GM21825 (cell line): Measurements from ENCODE around the gene ENGASE.

Experiments used
- ATAC-seq: cut with Tn5 transposase; IDR thresholded peaks from one replicate; pipeline ENCODE4 v1.9.1; 2021; ENCODE audit warnings: mild to moderate bottlenecking, moderate library complexity; ENCODE audit not compliant: unreplicated experiment

Gene ENGASE

DNA sequence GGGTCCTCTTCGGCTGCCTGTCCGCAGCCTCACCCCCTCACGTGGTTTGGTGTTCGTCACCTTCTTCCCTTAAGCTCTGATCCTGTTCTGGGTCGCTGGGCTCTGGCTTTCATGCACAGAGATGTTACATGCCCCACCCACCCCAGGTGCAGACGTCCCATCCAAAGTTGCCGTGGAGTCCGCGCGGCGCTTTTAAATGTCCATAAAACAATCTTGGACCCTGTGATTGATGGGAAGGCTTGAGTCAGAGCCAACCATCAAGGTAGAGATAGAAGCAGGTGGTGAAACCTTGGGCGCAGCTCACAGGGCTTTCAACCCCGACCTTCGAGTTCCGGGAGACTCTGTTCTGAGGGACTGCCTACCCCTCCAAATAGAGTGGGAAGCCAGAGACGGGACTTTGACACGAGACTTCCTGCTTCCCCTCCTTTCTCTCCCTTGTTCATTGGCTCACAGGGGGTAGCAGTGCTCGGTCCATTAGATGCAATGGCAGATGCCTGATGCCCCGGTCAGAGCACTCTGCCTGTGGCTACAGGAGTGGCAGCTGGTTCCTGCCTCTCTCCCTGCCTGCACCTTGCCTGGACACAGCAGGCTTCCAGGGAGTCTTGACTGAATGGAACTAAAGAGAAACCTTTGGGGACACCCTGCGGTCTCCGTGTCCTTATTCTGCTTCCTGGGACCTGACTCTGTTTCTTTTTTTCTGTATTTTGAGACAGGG is 4.0 kb downstream of the ENGASE start:
- no peak for ATAC-seq

DNA sequence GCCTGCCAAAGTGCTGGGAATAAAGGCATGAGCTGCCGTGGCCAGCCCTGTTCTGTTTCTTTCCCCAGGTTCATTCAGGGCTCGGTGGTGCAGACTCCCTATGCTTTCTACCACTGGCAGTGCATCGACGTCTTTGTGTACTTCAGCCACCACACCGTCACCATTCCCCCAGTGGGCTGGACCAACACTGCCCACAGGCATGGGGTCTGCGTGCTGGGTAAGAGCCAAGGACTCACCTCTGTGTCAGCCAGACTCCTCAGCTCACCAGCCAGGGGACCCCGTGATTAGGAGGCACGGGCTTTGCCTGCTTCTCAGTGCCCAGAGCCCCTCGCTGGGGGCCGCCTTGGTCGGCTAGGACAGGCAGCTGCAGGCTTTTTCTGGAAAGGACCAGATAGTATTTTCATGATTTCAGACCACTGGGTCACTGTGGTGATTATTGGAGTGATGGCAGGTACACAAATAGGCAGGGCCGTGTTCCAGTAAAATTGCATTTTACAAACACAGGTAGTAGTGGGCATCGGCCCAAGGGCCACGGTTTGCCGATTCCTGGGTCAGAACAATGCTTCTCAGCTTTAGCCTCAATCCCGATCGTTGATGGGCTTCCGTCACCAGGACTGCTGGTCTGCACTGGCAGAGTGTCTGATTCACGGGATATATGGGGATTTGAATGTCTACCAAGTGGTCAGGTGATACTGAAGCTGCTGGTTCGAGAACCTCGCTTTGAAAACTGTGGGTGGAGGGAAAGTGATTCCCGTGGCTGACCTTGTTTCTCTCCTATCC is 5.0 kb downstream of the ENGASE start:
- ATAC-seq, result no peak

DNA sequence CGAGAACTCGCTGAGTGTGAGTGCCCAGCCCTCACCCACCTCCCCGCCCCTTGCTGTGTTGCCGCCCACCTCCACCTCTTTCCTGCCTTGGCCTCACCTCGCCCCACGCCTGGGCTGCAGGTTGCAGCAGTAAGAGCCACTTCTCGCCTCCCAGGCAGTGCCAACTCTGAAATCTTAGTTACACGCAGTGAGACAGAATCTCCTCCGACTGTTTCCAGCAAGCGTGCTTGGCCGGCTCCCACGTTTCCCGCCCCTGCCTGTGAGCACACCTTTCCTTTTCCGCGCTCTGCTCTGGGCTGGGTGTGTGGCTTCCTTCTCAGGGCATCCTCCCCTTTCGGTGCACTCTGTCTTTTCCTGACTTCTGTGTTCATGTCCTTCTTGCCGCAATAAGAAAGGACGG is 5.7 kb downstream of the ENGASE start:
- no peak for ATAC-seq

DNA sequence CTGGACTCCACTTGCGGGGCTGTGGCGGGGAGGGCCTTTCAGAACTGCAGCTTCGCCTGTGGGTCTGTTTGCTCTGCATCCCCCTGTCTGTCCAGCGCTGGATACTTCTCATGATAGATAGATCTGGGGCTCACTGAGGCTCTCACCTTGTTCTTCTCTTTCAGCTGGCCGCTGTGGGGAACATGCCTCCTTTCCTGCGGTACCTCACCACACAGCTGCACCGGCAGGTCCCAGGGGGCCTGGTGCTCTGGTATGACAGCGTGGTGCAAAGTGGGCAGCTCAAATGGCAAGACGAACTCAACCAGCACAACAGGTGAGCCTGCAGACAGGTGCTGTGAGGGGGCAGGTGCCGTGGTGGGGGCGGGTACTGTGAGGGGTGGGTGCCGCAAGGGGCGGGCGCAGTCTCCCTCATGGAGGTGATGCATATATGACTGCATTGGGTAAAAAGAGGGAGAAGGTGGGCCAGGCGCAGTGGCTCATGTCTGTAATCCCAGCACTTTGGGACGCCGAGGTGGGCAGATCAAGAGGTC is 6.2 kb downstream of the ENGASE start:
- no peak for ATAC-seq

DNA sequence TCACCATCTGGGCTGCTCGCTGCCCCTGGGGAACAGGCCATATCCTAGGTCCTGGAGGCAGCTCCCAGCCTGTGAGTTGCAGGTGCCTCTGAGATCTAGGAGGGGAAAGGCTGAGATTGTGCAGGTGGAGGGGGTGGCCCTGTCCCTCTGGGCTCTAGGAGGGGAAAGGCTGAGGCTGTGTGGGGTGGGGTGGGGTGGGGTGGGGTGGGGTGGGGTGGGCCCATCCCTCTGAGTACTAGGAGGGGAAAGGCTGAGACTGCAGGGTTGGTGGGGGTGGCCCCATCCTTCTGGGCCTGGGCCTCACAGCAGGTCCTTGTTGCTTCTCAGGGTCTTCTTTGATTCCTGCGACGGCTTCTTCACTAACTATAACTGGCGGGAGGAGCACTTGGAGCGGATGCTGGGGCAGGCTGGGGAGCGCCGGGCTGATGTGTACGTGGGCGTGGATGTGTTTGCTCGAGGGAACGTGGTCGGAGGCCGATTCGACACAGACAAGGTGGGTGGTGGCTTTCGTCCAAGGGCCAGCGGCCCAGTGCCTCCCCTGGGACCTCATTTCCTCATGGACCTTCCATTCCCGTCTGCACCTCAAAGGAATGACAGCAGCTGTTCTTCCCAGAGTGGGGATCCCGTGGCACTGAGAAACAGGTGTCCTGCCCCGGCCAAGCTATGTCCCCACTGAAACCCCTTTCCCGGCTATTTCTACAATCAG is 7.1 kb downstream of the ENGASE start:
- no peak for ATAC-seq

DNA sequence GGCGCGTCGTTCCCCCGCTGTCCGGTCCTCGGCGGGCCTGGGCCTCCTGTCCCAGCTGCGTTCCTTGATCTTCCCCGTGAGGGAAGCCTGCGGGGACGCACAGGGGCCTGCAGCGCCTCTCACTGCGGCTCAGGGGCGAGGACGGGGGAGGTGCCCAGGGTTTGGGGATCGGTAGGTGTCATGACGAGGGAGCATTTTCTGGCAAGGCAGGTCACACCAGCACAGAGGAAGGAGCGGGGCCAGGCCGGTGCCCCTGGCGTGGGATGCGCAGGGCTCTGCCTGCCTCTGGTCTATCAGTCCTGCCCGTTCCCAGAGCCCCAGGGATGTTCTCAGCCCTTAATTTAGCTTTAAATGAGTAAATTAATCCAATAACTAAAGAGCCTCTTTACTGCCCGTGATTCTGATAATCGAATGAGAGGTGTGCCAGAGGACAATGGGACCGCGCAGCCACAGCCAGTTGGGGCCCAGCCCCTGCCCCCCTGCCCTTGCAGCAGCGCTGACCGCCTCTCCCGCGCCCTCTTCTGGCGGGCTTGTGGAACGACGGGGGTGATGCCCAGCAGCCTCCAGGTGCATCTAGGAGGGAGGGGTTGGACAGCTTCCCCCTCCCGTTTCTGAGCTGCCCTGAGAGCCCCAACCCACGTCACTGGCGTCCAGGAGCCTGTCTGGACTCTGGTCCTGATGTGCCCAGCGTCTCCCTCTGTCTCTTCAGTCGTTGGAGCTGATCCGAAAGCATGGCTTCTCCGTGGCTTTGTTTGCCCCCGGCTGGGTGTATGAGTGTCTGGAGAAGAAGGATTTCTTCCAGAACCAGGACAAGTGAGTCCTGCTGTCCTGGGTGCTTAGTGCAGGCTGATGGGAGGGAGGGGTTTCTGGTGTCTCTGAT is 7.9 kb downstream of the ENGASE start:
- ATAC-seq, result no peak

DNA sequence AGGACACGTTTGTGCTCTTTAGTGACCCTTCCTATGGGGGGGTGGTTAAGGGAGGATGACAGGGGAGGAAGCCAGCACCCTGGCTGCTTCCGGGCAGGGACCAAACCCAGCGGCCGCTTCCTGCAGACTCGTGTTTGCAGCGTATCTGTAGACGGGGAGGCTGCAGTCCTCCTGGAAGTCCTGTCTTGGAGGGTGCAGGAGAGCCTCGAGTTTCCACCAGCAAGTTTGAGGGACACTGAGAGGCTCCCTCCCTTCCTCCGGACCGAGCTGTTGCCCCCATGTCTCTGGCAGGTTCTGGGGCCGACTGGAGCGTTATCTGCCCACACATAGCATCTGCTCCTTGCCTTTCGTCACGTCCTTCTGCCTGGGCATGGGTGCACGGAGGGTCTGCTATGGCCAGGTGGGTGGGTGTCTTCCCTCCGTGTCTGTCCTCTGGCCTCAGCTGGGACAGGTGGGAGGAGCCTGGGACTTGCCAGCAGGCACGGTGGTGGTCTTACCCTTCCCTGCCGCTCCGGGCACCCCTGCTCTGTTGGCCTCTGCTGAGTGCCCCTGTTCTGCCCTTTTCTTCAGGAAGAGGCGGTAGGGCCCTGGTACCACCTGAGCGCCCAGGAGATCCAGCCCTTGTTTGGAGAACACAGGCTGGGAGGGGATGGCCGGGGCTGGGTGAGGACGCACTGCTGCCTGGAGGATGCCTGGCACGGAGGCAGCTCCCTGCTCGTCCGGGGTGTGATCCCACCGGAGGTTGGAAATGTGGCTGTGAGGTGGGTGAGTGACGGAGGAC is 8.8 kb downstream of the ENGASE start:
- ATAC-seq, result no peak

DNA sequence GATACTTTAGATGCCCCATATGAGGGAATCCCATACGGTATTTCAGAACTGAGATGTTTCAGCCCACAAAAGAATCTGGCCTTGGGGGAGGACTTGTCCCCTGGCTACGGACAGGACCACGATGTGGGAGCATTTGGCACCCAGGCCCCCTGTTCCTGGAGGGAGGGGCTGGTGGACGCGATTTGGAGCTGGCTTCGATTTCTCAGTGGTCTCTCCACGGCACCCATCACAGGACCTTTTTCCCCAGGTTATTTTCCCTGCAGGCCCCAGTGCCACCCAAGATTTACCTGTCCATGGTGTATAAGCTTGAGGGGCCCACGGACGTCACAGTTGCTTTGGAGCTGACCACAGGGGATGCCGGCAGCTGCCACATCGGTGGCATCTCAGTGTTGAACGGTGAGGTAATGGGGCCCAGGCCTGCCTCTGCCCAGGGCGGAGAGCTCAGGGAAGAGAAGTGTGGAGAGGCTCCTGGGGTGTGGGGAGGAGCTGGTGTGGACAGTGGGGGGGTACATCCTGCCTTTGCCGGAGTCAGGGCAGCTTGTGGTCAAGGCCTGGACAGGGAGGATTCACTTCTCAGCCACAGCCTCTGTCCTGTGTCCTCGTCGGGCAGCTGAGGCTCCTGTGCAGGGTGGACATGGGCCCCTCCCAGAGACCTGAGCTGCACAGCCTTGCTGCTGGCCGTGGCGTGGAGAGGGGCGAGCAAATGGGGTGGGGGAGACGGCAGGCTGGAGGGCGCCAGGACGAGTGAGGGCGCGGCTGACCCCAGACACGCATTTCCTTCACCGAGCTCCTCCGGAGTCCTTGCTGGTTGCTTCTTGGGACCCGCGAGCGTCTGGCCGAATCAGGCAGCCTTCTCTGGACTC is 9.9 kb downstream of the ENGASE start:
- no peak for ATAC-seq

DNA sequence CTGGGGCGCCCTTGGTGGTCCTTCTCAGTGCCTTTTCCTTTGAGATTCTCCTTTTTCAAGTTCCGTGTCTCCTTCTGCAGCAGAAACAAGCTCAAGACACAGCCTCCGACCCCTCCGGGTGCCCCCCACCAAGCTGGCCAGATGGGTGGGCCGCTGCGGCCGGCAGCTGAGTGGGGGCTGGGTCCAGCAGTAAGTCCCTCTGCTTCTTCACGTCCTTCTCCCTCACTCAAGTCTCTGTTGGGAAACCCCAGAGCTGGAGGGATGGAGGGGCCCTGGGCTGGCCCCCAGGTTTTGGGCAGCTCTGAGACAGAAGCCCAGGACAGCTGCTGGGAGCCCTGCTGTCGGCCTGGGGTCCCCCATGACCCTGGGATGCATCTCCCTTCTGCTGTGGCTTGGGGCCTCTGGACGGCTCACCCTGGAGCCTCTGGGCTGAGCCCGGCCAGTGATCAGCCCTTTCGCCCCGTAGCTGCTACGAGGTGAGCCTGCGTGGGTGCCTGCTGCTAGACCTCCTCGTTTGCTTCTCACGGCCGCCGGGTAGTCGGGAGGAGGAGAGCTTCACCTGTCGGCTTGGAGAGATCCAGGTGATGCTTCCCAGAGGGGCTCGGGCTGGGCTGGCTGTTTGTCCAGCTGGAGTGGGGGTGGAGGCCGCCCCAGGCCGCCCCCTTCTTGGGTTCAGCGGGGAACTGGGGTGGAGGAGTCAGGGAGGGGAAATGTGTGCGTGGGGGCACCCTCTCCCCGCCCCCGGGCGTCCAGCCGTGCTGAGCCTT is 10.7 kb downstream of the ENGASE start:
- ATAC-seq, result no peak

DNA sequence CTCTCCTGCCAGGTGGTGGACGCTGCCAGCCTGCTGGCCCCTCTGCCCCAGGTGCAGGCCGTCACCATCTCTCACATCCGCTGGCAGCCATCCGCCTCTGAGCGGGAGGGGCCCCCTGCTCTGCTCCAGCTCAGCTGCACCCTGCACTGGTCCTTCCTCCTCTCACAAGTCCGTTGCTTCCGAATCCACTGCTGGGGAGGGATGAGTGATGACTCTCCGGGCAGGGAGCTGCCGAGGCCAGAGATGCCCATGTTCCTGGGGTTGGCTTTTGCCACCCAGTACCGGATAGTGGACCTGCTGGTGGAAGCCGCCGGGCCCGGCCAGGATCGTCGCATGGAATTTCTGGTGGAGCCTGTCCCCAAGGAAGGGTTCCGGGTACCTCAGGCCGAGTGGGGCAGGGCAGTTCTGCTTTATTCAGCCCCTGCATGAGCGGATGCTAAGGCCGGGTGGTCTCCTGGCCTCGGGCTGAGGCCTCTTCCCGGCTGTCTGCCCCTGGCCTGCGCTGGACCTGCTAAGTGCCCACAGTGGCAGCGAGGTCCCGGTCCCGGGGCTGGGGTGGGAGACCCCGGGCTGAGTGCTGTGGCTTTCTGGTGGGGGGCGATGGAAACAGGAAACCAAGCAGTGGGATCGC is 11.4 kb downstream of the ENGASE start:
- ATAC-seq, result no peak

DNA sequence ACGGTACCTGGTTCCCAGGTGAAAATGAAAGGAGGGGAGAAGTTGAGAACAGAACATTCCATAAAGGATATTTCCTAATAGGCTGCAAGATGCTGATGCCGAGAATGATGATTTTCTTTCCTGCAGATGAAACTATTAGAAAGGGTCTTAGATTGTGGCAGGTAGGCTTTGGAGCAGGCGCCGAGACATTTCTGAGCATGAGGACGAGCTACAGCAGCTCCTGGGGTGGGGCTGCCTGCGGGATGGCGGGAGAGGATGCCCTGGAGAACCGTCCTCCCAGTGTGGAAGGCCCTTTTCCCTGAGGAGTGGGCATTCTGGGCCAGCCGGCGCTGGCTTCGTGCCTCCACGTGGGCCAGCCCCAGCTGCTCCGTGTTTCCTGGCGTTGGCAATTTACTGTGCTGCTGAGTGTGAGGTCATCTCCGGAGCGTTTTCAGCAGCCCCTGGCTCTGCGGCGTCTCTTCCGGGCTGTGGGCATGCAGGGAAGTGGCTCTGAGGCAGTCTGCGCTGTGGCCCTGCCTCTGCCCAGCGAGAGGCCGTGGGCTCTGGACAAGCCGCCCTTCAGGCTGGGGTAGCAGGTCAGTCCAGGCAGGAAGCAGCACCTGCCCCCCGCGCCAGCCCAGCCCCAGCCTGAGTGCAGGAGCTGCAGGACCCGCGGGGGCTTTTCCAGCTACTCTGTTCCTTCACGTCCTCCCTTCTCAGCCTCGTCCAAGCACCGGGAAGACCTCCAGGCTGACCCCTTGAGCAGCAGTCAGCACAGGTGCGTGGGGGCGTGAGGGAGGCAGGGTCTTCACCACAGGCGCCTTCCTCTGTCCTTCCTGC is 12.2 kb downstream of the ENGASE start:
- ATAC-seq, result no peak

DNA sequence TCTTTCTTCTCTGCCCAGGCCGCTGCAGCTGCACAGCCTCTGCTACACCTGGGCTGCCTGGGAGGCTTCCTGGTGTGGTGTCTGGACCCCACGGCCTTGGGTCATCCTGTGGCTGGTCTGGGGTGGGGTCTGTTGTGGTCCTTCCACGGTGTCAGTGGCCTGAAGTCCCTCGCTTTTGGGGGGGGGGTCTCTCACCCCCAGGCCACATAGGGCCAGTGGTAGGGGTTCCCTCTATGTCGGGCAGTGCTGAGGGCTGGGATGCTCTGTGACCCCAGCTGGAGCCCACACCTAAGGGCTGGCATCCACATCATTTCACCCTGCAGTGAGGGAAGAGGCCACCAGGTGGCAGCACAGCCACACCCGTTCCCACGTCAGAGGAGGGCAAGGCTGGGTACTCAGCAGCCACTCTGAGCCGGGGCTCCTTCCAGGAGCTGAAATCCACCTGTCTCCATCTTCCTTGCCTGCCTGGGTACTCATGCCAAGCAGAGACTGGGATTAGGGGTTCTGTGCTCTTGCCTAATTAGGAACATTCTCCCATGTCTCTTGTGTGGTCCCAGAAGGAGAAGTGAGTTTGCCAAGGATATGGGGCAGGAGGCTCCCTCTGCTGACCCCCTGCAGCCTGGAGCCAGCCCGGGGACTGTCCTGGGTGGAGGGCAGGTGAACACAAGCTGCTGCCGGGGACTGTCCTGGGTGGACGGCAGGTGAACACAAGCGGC is 13.0 kb downstream of the ENGASE start:
- ATAC-seq, result no peak

DNA sequence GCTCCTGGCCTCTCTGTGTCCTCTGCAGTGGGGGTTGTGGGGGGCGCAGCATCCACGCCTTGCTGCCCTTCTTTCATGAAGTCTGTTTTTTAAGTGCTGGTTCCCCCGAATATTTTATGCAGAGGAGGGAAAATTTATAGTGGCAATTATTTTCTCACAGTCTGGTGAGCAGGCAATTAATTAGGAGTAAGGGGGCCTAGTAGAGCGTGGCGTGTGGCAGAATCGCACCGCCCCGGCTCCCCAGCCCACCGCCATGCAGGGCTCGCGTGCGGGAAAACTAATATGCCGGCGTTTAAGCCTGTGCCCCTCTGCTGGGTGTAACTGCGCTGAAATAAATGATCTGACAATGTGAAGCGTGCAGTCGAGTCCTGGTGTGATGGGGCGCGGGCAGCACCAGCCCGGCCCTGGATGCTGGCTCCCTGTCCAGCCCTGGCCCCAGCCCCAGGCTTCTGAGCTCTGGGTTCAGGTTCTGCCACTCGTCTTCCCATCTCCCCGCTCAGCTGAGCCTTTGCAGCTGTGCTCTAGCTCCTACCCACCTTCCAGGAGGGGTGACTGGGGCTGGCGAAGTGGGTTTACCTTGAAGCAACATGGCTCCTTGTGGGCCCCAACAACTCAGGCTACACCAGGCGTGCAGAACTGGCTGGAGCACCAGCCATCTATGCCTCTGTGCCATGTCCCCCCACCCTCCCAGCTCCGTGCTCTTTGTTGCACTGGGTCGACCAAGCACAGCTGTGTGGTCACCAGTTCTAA is 13.8 kb downstream of the ENGASE start:
- no peak for ATAC-seq

DNA sequence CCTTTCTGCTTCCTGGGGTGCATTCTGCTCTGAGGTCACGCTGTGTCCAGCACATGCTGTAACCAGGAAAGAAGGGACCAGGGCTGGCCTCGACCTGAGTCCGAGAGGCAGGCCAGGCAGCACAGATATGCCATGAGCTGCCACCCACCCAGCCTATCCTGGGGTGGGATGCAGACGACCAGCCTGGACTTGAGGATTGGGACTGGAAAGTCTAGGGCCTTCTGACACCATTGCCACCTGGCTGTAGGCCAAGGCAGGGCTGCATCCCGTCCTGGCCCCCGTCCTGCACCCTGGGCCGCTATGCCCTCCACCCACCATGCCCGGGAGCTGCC is 14.3 kb downstream of the ENGASE start:
- no peak for ATAC-seq

DNA sequence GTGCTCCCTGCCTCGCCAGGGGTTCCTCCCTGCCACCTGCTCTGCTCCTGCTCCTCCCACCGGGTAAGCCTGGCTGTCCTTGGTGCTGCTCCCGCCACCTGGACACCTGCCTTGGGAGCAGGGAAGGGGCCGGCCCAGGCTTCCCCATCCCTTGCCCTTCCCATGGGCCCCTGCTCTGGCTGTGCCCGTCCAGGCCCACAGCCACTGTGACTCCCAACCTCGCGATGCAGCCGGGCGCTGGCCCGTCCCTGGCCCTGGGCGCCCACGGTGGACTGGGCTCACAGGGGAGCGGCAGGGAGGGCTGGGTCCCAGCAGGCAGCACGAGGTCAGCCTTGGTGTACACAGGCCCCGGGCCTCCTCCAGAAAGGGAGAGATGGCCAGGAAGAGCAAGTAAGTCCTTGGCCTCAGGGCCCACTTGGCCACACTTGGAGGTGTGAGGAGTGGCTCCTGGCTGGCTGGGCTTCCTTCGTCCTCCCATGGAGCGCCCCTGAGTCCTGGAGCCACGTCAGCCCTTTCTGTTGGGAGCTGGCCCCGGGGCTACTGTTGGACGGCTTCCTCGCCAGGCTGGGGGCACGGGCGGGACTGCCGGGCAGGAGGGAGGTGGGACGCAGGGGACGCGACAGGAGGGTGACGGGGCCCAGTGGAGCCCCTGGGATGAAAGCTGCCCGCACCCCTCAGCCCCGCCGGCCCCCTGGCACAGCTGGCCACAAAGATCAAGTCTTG is 15.3 kb downstream of the ENGASE start:
- no peak for ATAC-seq
